Measurements from ENCODE around the gene RASSF6. TPM values are rescaled to one million over a fixed set of nuclear protein-coding genes. Genes with fewer than 3 reads are reported as not detected.

Gene RASSF6
- total RNA-seq, 1 experiment from 2014 or later = 0.15 TPM

DNA sequence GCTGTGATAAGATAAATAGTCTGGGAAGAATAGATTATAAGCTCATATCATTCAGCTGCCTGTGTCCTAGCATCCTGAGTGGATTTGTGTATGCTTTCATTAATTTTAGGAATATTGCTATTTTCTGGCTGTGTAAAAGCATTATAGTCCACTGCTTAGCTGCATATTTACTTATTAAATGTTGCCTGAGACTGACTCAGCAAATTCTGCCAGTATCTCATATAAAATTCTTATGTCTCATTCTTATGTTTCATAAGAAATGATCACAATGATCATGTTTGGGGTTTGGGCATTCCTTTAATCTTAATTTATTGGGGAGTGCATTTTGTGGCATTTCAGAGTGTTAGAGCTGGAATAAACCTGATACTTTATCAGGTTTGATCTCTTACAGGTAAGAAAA, 34.9 kb downstream of the RASSF6 start (continued):
- TF ChIP-seq, protein P1, sequence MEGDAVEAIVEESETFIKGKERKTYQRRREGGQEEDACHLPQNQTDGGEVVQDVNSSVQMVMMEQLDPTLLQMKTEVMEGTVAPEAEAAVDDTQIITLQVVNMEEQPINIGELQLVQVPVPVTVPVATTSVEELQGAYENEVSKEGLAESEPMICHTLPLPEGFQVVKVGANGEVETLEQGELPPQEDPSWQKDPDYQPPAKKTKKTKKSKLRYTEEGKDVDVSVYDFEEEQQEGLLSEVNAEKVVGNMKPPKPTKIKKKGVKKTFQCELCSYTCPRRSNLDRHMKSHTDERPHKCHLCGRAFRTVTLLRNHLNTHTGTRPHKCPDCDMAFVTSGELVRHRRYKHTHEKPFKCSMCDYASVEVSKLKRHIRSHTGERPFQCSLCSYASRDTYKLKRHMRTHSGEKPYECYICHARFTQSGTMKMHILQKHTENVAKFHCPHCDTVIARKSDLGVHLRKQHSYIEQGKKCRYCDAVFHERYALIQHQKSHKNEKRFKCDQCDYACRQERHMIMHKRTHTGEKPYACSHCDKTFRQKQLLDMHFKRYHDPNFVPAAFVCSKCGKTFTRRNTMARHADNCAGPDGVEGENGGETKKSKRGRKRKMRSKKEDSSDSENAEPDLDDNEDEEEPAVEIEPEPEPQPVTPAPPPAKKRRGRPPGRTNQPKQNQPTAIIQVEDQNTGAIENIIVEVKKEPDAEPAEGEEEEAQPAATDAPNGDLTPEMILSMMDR (IDR thresholded peaks at IDR 0.05) = no peak
- TF ChIP-seq OVOL2 (CRISPR knock-in tag; IDR thresholded peaks at IDR 0.05; ENCODE audit: borderline replicate concordance) (no peak), ZNF317 (CRISPR knock-in tag; IDR thresholded peaks at IDR 0.05; ENCODE audit: borderline replicate concordance, low read depth) (no peak)
- TF ChIP-seq, protein P2, sequence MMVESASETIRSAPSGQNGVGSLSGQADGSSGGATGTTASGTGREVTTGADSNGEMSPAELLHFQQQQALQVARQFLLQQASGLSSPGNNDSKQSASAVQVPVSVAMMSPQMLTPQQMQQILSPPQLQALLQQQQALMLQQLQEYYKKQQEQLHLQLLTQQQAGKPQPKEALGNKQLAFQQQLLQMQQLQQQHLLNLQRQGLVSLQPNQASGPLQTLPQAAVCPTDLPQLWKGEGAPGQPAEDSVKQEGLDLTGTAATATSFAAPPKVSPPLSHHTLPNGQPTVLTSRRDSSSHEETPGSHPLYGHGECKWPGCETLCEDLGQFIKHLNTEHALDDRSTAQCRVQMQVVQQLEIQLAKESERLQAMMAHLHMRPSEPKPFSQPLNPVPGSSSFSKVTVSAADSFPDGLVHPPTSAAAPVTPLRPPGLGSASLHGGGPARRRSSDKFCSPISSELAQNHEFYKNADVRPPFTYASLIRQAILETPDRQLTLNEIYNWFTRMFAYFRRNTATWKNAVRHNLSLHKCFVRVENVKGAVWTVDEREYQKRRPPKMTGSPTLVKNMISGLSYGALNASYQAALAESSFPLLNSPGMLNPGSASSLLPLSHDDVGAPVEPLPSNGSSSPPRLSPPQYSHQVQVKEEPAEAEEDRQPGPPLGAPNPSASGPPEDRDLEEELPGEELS (CRISPR knock-in tag; IDR thresholded peaks at IDR 0.05) = no peak

DNA sequence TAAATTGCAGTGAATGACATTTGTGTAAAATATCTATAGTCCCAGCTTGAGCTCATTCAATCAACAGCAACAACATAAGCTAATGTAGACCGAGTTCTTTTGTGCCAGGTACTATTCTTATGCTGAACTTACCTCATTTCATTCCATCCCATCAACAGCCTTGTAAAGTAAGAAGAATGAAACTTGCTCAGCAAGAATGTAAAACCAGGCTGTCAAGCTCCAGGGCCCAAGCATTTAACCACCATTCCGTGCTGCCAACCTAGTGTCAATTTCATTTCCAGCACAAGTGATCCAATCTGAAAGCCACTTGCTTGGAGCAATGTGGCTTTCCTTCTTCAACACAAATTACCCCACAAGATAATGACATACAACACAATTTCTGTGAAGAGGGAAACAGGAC, 36.6 kb downstream of the RASSF6 start:
- no peak for DNase-seq (ENCODE audit: low spot score)
- TF ChIP-seq ATF1 (CRISPR knock-in tag; IDR thresholded peaks at IDR 0.05) (no peak), ESRRA (CRISPR knock-in tag; IDR thresholded peaks at IDR 0.05; ENCODE audit: borderline replicate concordance) (no peak), FOXJ3 (CRISPR knock-in tag; IDR thresholded peaks at IDR 0.05; ENCODE audit: borderline replicate concordance) (no peak), RELA (CRISPR knock-in tag; IDR thresholded peaks at IDR 0.05; ENCODE audit: borderline replicate concordance) (no peak), KAT7 (CRISPR knock-in tag; IDR thresholded peaks at IDR 0.05; ENCODE audit: borderline replicate concordance) (no peak), OVOL2 (CRISPR knock-in tag; IDR thresholded peaks at IDR 0.05; ENCODE audit: borderline replicate concordance) (no peak), ZNF416 (CRISPR knock-in tag; IDR thresholded peaks at IDR 0.05) (no peak)
- TF ChIP-seq, protein P1 (IDR thresholded peaks at IDR 0.05) = no peak
- TF ChIP-seq, protein P3, sequence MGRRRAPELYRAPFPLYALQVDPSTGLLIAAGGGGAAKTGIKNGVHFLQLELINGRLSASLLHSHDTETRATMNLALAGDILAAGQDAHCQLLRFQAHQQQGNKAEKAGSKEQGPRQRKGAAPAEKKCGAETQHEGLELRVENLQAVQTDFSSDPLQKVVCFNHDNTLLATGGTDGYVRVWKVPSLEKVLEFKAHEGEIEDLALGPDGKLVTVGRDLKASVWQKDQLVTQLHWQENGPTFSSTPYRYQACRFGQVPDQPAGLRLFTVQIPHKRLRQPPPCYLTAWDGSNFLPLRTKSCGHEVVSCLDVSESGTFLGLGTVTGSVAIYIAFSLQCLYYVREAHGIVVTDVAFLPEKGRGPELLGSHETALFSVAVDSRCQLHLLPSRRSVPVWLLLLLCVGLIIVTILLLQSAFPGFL (CRISPR knock-in tag; IDR thresholded peaks at IDR 0.05; ENCODE audit: borderline replicate concordance) = no peak
- TF ChIP-seq, protein P4, sequence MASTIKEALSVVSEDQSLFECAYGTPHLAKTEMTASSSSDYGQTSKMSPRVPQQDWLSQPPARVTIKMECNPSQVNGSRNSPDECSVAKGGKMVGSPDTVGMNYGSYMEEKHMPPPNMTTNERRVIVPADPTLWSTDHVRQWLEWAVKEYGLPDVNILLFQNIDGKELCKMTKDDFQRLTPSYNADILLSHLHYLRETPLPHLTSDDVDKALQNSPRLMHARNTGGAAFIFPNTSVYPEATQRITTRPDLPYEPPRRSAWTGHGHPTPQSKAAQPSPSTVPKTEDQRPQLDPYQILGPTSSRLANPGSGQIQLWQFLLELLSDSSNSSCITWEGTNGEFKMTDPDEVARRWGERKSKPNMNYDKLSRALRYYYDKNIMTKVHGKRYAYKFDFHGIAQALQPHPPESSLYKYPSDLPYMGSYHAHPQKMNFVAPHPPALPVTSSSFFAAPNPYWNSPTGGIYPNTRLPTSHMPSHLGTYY (CRISPR knock-in tag; IDR thresholded peaks at IDR 0.05) = no peak
- TF ChIP-seq, protein P5, sequence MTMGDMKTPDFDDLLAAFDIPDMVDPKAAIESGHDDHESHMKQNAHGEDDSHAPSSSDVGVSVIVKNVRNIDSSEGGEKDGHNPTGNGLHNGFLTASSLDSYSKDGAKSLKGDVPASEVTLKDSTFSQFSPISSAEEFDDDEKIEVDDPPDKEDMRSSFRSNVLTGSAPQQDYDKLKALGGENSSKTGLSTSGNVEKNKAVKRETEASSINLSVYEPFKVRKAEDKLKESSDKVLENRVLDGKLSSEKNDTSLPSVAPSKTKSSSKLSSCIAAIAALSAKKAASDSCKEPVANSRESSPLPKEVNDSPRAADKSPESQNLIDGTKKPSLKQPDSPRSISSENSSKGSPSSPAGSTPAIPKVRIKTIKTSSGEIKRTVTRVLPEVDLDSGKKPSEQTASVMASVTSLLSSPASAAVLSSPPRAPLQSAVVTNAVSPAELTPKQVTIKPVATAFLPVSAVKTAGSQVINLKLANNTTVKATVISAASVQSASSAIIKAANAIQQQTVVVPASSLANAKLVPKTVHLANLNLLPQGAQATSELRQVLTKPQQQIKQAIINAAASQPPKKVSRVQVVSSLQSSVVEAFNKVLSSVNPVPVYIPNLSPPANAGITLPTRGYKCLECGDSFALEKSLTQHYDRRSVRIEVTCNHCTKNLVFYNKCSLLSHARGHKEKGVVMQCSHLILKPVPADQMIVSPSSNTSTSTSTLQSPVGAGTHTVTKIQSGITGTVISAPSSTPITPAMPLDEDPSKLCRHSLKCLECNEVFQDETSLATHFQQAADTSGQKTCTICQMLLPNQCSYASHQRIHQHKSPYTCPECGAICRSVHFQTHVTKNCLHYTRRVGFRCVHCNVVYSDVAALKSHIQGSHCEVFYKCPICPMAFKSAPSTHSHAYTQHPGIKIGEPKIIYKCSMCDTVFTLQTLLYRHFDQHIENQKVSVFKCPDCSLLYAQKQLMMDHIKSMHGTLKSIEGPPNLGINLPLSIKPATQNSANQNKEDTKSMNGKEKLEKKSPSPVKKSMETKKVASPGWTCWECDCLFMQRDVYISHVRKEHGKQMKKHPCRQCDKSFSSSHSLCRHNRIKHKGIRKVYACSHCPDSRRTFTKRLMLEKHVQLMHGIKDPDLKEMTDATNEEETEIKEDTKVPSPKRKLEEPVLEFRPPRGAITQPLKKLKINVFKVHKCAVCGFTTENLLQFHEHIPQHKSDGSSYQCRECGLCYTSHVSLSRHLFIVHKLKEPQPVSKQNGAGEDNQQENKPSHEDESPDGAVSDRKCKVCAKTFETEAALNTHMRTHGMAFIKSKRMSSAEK (CRISPR knock-in tag; IDR thresholded peaks at IDR 0.05; ENCODE audit: borderline replicate concordance) = no peak
- TF ChIP-seq, protein P2 (CRISPR knock-in tag; IDR thresholded peaks at IDR 0.05) = no peak
- no peaks in the 10 kb centered on the region for H3K36me3 Mint-ChIP-seq
- no peaks in the 10 kb centered on the region for H3K27me3 Mint-ChIP-seq (ENCODE audit: low read depth)
- no peak overlapping the region for H3K27ac Mint-ChIP-seq
- CTCF ChIA-PET = interaction anchor here (1.0 to 1.8 kb wide), 2 partner anchors 10 kb away, joined by 3 to 14 read pairs; no protein-coding TSS in a partner anchor
- peaks cover 30% of the 10 kb centered on the region for H3K4me1 Mint-ChIP-seq
- H3K9me3 Mint-ChIP-seq = peaks cover 4% of the 10 kb centered on the region; the same call in 1 of the 2 replicates
- no peak overlapping the region for H3K4me3 Mint-ChIP-seq
- POLR2A ChIA-PET = no interaction called here
- ATAC-seq = peak; percentile 98

Data from WTC11 (cell line).